NCI-H2107 (cell line): ENCODE results near the gene FAM174B.

Source experiments
- DNase-seq: peaks from one replicate; lab custom pipeline; 2025; lab: John Stamatoyannopoulos, UW

Gene FAM174B

DNA sequence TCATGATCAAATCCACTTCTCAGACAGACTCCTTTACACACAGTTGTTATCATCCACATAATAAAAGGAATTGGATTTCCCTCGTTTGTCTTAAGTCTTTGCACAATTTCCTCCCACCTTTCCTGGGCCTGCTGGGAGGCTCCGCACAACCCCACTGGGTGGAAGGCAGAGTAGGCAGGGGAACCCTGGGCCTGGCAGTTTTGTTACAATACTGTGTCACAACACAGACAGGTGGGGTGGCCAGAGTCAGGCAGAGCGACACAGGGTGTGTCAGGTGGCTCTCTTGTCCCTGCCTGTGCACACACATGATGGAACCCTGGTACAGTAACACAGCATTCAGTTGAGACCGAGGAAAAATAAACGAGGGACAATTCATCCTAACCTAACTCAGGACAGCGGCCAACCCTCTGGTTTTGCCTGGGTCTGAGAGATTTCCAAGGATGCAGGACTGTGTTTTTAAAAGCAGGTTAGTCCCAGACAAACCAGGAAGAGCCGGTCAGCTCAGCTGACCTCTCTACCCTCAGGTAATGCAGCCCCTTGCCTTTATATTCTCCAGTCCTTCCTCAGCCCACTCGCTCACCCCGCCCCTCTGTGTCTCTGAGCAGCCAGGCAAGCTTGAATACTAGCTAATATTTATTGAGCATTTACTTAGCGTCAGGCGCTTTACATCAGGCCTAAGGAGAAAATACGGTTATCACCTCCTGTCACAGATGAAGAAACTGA, 8.8 kb upstream of the FAM174B start:
- no peak for DNase-seq

DNA sequence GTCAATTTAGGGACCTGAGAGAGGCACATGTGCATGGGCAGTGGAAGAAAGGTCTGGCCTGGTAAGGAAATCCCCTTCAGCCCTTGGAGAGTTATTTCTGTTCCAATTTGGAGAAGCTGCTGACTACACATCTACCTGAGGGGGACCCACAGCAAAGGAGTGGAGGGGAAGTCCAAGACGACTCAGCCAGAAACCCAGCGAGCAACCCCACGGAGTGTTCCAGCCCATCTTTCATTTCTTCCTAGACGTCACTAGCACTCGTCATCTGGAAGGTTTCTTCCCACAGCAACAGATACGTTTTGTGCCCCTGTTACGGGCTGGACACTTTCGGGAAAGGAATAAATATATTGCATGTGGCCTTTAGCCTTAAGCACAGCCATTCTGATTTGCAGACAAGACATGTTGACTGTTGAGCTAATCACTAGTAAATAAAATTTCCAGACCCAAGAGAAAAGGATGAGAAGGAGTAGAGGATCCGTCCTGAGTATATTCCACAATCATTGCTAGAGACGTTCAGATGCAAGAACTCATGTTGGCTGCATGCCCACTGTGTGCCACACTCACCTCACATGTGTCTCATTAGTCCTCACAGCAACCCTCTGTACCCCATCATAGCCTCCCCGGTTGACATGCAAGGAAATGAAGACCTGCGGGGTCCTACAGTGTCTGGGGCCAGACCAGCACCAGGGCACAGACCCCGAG, 7.8 kb upstream of the FAM174B start:
- DNase-seq, result no peak

DNA sequence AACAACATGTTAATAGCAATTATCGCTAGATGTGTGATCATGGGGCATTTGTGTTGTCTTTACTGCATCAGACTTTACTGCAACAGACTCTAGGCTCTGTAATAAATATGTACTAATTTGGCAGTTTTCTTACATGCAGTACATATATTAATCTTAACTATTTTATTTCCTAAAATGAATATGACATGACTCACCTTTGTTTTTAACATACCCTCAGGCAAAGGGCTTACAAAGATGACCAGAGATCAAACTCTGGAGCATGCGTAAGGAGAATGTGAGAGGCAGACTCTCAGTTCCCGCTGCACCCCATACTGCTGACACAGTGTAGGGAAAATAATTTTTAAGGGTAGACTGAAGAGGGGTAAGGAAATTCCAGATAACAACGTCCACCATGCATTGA, 7.2 kb upstream of the FAM174B start:
- no peak for DNase-seq

DNA sequence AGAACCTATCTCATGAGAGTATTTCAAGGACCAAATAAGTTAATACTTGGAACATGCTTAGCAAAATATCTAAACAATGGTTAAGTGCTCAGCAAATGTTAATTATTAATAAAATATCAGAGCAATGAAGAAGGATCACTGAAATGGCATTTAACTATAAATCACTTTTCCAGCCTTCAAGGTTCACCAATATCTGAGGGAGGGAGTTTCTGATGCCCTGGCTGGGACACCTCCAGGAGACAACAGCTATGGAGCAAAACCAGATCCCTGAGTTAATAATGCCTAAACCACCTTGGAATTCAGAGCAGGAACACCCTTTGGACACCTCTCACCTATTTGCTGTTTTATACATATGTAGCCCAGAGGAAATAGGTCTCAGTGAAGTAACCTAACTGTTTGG, 6.4 kb upstream of the FAM174B start:
- DNase-seq, result no peak

DNA sequence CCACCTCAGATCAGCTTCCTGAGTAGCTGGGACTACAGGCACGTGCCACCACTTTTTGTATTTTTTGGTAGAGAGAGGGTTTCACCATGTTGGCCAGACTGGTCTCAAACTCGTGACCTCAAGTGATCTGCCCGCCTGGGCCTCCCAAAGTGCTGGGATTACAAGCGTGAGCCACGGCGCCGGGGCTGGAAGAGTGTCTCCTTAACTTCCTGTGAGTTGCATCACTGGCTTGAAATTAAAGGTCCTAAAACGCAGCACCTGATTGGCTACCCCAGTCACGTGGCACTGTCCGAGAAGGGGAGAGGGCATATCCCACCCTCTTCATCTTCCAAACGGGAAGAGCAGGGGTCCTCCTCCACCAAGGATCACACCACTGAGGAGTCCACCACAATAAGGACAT, 5.5 kb upstream of the FAM174B start:
- DNase-seq, result no peak

DNA sequence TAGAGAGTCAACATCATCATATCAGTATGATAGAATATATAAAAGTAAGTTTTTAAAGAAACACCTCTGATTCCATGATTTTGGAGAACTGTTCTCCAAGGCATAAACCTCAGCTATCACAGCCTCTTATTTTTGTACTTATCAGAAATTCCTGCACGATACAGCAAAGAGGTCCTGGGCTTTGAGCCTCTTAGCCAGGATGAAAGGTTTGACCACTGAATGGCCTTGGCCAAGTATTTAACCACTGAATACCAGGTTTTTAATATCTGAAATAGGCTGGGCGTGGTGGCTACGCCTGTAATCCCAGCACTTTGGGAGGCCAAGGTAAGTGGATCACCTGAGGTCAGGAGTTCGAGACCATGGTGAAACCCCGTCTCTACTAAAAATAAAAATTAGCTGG, 1.9 kb upstream of the FAM174B start:
- DNase-seq, result no peak

DNA sequence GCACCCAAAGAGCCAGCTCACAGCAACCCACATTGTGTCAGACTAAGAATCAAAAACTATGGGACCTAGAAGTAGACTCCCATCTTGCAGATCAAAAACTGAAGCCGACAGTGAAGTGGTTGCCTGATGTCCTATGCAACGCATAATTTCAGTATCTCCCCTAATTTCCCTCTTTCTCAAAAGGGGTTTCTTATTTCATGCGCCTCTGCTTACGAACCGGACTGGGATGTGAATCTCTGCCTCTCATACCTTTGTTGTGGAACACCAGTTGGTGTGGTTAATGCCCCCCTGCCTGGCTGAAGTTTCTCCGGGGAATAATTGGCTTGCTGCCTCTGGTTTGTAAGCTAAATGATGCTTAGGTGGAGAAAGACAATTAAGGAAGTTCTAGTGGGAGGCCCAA, 514 bp upstream of the FAM174B start:
- DNase-seq, result no peak

DNA sequence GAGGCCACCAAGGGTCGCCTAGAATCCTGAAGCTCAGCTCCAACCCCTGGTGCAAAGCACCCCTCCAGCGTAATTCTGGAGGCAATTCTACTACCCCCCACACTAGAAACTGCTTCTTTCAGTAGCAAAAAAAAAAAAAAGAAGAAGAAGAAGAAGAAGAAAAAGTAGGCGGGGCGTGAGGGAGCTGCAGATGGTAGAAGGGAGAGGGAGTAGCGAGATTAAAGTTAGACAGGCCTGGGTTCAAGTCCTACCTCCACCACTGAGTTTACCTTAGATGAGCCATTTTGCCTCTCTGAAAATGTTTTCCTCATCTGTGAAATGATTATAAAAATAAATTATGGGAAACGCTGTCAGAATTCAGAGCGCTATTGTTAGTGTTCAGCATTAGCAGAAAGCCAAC, 913 bp downstream of the FAM174B start:
- no peak for DNase-seq

DNA sequence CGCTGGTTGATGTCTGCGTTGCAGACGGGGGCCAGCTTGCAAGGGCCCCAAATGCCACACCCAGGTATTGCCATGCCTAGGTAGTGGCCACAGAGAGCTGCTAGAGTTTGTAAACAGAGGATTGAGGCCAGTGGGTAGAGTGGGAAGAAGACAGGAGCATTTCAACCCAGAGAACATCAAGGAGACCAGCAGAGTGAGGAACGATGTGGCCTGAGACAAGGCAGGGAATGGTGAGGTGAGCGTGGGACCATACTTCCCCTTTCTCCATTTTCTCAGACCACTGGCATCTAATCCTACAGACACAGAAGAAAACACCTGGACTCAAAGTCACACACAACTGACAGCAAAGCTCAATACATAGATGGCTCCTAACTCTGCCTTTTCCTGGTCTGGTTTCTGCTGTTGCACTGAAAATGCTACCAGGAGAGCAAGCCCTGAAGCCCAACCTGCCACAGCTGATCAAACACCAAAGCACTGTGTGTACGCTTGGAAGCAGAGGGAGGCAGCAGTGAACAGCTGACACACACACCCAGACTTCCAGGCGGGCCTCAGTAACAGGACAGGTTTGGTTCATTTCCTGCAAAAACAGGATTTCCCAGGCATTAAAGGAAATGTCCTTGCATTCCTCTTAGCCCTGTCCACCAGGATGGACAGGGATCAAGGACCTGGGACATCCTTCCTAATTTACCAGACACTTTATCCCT, 1.6 kb downstream of the FAM174B start:
- peak; percentile 30 for DNase-seq

DNA sequence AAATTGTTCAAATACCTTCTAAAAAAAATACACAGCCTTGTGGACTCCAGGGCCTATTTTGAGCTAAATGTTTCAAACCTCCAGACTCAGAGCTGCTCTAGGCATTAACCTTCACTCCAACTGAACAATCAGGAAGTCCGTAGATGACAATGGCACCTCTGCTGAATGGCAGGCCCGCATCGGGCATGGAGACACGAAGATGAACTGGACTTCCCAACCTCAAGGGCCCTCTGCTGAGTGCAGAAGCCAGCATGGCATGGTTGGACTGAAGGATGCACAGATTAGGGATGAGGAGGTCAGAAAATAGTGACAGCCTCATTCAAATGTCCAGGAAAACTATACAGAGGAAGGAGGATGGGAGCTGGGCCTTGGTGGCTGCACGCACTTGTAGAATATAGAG, 2.2 kb downstream of the FAM174B start:
- no peak for DNase-seq

DNA sequence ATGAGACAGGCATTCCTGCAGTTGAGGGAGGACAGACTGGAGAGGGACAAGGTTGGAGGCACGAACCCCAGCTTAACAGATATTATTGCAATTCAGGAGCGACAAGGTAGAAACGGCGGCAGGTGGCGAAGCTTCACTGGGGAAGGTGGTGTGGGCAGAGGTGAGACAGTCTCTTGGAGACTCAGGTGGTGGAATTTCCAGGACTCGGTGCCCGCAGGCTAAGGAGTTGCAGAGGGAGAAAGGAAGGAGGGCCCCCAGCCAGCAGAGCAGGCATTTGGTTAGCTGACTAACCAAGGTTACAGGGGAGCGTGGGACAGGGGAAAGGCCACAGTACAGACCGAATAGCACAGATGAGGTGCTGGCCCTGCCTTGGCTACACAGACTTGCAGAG, 3.0 kb downstream of the FAM174B start:
- DNase-seq, result no peak

DNA sequence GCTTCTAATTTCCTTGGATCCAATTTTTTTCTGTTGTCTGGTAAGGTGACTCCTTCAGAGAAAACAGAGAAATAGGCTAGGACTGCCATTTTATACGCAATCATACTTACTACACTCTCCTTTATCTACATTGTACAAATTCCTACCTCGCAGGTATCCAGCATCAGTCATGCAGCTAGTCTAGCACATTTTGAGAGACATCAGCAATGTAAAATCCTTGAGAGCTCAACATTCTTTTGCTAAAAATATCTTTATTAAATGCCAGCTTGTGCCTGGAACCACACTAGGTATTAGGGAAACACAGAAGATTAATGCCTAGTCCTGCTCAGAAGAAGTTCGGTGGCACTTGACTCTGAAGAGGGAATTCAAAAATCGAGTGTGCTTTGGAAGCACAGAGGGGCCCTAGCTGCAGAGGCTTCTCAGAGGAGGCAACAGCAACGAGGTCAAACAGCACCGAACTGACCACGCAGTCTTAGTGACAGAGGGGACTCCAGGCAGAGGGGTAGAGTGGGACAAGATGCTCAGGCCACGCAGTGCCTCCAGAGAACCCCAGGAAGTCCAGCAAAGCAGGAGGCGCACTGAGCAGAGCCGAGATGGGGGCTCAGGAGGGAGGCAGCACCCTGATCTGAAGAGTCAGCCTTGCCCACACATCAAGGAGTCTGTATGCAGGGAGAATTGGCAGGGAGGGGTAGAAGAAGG, 3.5 kb downstream of the FAM174B start:
- DNase-seq, result no peak

DNA sequence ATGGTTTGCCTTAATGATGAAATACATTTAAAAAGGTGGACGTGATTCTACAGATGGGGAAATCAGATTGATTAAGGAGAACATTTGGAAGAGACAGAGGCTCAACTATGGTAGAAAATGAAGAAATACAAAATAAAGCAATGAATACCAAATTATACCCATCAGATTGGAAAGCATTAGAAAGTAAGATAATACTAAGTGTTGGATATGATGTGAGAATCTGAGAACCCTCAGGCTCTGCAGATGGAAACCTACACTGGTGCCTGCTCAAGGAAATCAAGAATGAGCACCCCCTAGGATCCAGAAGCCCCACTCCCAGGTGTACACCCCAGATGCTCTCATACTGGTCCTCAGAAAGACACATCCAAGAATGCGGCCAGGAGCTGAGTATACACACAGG, 4.6 kb downstream of the FAM174B start:
- DNase-seq, result no peak

DNA sequence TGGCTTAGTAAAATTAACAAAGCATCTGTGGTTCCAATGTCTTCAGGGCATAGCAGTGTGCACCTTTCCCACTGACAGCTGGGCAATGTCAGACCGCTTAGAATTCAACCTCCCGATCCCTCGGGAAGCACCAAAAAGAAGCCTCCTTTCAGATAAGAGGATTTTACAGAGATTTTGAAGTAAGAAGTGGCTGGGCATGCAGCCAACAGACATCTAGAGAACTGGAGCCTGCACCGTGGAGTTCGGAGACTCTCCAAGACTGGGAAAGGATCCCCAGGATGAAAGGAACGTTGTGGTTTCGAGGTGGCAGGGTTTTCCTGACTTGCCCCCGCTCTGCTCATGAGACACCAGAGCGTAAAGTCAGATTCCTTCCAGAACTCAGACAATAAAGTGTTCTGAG, 5.3 kb downstream of the FAM174B start:
- DNase-seq, result no peak

DNA sequence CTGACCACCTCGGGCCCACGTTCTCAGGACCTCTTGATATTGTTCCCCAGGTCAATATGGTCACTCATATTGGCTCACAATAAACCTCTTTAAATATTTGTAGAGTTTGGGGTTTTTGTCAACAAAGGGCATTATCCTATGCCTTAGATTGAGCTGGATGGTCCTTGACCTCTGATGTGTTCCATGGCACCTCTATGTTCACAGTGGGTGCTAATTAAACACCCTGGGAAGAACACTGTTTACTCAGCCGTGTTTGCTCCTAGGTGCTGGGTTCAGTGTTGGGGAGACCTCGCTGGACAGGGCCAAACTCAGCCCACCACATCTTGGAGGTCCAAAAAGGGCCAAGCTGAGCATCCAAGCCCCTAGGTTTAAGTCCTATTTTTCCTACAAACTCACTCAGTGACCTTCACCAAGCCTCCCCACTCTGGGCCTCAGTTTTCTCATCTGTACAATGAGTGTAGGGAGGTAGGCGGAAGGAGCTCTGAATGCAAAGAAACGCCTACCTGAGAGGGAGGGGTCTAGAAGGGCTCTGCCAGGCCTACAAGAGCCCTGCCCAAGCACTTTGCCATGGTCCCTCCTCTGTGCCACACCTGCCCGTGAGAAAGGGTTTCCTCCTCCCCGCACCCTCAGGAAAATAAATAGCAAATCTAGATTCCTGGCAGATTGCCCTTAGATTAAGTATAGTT, 7.2 kb downstream of the FAM174B start:
- no peak for DNase-seq

DNA sequence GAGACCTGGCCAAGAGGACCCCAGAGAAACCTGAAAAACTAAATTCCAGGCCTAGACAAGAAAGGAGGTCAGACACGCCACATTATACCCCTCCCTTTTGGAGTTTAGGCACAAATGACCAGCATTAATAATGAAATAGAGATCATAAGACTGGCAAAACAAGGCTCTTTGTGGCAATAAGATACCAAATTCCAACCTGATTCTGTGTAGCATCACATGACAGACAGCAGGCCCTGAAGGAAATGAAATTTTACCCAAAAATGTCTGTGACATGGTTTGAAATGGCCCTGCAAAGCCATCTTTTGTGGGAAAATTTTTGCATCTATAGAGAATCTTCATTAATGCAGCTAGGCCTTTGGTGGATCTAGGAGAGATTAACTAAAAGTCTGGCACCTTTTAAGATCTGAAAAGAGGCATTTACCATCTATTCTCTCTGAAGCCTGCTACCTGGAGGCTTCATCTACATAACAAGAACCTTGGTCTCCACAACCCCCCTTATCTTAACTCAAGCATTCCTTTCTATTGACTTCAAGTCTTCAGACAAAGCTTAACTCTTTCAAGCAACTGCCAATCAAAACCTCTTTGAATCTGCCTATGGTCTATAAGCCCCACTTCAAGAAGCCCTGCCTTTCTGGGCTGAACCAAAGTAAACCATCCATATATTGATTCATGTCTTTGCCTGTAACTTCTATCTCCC, 8.0 kb downstream of the FAM174B start:
- no peak for DNase-seq

DNA sequence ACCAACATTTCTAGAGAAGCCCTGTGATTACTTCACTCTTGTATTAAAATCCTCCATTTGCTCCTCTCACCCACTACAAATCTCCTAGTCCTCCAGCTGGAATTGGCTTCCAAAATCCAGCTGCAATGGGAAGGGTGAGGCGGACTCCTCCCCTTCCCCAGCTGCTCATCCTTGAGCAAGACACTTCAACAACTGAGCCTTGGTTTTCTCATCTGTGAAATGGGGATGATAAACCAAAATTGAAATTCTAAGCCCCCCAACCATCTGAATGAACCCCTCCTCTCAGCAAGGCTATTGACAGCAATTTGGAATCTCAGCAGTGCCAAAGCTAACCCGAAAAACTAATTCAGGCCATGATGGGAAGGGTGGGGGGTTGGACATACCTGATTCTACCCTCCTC, 9.4 kb downstream of the FAM174B start:
- no peak for DNase-seq

DNA sequence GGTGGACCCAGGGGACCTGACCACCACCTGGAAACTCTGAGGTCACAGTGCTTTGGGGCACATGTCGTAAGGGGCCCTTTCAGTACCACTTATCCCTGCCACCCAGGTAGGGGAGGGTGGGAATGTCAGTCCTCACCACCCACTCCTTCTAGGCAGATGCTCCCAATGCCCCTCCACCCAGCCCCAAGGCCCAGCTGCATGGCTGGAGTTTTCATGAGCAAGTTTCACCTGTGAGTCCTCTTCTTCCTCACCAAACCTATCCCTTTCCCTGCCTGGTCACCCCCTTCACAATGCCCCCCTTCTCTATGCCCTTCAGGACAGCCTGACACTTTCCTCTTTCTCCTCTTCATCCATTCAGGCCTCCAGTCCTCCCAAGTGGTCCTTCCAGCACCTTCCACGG, 9.8 kb downstream of the FAM174B start:
- no peak for DNase-seq

DNA sequence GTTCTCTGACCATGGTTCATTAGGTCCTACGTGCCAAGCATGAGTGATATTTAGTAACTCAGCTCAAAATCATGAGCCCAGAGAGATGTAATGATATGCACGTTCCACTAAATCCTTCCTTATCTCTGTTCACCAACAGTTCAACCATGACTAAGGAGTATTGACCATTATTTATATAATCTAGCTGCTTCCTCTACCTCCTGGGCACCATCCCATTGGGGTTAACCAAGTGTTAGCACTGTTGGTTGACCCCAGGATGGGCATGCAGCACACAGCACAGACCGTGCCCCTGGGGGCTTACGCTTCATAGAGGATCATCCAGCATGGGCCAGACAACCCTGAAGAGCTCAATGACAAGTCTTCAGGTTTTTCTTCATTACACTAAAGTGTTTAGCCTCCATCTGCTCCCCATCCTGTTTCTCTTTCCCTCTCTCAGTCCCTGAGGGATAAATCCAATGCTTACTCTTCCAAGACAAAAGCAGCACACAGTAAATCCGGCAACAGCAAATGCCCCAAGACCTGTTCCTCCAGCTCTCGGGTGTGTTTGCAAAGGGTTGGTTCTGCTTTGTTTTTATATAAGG, 10.4 kb downstream of the FAM174B start:
- no peak for DNase-seq

DNA sequence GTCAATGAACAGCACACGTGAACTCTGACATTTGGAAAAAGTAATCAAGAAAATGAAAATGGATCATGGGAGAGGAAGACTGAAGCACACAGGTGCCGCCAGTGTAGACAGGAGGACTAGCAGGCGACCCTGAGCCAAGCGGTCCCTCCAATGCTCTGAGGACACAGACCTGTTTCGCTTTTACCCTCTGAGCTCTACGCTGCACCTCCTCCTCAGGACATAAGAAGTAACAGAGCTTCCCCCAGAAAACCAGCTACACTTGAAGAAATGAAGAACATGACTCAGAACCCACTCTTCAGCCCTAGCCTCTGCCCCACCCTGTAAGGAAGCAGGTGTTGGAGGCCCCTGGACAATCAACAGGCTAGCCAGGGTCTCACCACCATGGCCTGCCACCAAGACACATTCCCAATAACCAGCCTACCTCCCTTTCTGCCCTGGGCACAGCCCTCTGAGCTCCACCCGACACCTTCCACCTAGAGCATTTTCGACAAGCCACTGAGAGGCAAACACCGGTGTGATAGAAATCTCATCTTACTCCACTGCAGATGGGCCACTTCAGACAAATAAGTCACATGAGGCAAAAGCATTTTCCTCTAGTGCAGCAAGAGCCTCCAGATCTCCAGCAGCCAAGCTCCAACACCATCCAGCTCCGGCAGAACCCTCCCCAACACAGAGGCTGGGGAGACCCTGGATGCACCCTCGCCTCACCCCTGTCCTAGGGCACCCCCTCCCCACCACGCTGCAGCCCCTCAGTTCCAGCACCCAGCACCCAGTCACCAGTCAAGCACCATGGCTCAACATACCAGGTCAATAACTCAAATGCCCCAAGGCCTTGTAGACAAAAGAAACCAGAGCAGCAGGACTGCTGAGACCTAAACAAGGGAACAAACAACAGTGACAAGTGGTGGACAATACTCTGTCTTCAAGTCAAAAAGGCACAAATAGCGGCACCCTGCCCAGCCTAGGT, 11.4 kb downstream of the FAM174B start:
- no peak for DNase-seq
